NCI-H1092 treated with DMSO at 0.1 percent for 48 hours (cell line): ENCODE data around the gene GPR101.

Experiments
- DNase-seq: peaks from one replicate; lab custom pipeline; 2025; lab: John Stamatoyannopoulos, UW

GPR101 gene, protein sequence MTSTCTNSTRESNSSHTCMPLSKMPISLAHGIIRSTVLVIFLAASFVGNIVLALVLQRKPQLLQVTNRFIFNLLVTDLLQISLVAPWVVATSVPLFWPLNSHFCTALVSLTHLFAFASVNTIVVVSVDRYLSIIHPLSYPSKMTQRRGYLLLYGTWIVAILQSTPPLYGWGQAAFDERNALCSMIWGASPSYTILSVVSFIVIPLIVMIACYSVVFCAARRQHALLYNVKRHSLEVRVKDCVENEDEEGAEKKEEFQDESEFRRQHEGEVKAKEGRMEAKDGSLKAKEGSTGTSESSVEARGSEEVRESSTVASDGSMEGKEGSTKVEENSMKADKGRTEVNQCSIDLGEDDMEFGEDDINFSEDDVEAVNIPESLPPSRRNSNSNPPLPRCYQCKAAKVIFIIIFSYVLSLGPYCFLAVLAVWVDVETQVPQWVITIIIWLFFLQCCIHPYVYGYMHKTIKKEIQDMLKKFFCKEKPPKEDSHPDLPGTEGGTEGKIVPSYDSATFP

GRCh38 chrX:137033774-137034507 is at the start of gene GPR101:
Gene GPR101 (minus strand): TSS chrX:137033995. CDS start chrX:137031674, 2,321 bp downstream.
- no peak for DNase-seq

DNA sequence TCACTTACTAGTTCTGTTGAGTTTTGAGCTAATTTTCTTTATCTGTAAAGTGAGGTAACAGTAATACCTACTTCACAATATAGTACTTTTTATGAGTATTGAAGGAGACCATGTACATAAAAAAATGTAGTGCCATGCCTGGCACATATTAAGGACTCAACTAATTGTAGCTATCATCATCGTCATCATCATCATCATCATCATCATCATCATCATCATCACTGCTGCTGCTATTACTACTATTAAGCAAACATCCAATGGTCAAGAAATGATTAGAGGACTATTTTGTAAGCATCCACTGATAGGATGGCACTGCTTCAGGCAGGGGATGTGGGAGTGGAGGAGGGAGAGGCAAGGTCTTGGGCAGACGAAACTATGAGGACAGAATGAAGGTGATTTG is 47.4 kb upstream of the GPR101 start:
- no peak for DNase-seq

- DNase-seq: no peak
Measured at GRCh38 chrX:137072396-137072795, 38.6 kb upstream of the GPR101 start.

DNA sequence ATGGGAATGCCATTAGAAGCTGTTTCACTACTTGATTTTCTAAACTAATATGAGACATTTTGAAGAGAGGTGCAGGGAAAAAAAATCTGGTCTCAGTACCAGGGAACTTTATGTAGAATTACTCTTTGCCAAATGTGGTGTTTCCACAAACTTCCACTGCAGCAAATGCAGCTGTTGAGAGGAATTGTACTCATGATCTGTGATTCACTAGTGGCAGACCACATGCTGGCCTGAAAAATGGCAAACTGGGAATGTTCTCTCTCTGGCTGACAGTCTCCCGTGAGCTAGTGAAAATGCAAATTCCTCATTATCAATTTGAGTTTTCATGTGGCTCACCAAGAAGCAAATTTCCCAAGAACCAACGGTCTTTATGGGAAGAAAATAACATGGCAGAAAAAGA is 37.8 kb upstream of the GPR101 start:
- no peak for DNase-seq

- DNase-seq: no peak
Measured at GRCh38 chrX:137067147-137067546, 33.4 kb upstream of the GPR101 start.

- DNase-seq: peak; percentile 25
Measured at GRCh38 chrX:137062915-137063617, 29.3 kb upstream of the GPR101 start.

DNA sequence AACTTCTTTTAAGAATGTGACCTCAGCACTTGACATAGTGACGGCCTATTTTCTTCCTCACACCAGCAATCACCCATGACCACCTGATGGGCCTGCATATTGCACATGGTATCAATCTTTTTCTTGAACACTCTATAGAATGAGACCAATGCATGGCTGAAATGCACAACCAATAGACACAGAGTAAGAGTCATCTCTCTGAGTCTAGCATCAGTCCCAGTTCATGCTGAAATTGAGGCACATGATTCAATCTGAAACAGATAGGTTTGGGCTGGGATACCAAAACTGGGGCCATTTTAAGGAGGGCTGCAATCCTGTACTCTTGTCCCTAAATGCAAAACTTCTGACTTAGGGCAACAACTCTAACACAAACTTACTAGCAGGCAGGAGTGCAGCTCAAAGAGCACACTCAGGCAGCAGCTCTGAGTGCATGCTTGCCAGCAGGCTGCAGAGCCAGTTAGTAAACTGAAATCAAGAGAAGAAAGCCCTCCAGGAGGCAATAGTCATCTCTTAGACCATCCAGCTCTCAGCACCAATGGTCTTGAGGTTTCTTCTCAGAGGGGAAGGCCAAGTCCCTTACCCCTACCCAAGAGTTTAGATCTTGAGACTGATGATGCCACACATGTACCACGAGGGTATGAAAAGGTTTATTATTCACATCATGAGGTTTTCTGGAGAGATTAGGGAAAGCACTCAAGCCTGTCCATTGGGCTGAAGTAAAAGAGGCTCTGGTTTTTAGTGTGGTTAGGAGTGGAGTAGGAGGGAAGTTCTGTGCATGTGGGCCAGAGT is 24.7 kb upstream of the GPR101 start:
- no peak for DNase-seq

DNA sequence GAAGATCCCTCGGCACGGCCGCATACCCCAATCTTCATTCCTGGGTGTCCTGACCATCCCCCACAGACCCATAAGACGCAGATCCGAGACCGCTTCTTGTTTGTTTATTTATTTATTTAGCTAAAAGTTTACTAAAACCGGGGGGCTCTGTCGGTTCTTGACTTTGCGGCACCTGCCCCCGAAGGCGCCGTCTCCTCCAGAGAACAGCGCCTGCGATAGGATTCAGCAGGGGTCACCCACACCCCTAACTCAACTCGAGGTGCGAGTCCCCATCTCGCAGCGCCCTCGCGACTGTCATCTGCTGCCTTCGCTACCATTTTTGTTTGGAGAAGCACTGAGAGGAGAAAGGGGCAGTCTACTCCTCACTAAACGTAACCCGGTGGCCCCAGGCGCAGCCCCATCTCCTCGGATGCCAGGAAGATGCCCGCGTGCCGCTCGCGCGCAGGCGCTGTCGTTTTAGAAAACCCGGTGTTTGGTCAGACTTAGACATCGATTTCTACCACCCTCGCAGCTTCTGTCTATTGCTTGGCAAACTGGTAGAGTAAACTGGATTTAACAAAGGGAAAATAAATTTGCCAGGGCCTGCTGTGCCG is 18.9 kb upstream of the GPR101 start:
- DNase-seq: peak; percentile 22

DNA sequence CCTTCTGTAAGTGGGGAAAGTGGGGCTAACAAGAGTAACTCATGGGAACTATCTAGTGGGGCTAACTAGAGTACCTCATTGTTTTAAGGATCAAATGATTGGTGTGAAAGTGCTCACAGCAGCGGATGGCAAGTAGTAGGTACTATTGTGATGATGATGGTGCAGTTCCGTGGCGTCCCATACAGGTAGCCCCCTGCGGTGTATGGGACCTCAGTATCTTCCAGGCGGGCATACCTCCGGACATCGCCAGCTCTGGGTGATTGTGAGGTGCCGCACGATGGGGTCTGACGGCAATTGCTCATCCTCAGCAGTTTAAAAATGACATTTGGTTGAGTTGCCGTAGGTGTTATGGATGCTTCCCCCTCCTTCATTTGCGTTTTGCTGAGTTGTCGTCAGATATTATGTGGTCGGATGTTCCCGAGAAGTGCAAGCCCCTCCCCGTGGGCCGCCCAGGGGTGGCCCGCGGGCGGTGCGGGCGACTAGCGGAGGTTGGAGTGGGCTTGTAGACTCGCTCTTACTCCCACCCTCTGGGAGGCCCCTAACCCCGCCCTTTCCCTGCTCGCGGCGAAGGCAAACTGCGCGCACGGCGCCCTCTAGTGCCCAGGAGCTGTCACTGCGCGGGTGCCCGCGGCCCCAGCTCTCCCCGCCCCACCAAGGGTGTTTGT is 18.3 kb upstream of the GPR101 start:
- DNase-seq: peak; percentile 56

- DNase-seq: no peak
Measured at GRCh38 chrX:137044893-137045292, 11.1 kb upstream of the GPR101 start.

DNA sequence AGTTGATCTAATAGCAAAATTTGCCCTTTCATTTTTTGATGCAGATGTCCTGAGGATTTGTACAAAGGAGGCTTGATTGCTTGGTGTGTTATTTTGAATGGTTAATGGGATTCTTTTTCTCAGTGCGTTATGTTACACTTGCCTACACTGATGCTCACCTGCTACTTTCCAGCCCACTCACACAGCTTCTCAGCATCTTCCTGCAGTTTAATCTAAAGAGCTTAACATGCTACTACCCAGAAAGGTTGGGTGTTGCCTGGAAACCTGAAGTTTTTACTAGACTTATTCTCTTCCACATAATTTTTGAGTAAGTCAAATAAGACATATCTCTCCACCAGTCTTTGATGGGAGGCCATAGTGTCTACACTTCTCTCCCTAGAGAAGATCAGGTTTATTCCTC is 9.9 kb upstream of the GPR101 start:
- DNase-seq: no peak

GRCh38 chrX:137041329-137041728 is 7.5 kb upstream of the GPR101 start:
- no peak for DNase-seq

- no peak for DNase-seq
Measured at GRCh38 chrX:137040113-137040794, 6.5 kb upstream of the GPR101 start.

DNA sequence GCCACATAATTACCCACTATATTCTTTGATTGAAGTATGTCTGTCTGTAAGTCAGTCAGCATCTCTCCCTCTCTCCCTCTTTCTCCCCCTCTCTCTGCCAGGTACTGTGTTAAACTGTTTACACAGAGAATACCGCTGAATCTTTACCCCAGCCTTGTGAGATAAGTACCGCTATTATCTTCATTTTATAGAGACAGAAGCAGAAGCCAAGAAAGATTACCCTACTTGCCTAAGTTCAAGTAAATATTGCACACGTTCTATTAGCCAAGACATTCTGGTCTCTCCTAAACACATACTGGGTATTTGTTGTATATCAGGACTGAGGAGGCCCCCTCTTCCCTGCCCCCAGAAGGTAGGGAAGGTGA is 695 bp upstream of the GPR101 start:
- DNase-seq: no peak

GRCh38 chrX:137032841-137033773 is 688 bp downstream of the GPR101 start:
- no peak for DNase-seq

DNA sequence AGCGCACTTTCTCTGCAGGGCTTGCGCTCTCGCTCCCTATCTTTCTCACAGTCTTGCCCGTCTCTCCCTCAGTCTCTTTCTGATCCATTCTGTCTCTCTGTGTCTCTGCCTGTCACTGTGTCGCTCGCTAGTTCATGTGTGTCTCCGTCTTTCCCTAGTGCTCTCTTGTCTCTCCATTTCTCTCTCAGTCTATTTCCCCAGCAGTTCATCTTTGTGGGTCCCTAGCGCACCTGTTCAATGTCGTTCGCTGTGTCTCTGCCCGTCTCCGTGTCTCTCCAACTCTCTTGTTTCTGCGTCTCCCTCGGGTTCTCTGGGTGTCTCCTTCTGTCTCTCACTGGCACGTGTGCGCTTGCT is 1.5 kb downstream of the GPR101 start:
- DNase-seq: no peak

GRCh38 chrX:137031517-137032340 is 2.1 kb downstream of the GPR101 start:
- DNase-seq: peak; percentile 59

DNA sequence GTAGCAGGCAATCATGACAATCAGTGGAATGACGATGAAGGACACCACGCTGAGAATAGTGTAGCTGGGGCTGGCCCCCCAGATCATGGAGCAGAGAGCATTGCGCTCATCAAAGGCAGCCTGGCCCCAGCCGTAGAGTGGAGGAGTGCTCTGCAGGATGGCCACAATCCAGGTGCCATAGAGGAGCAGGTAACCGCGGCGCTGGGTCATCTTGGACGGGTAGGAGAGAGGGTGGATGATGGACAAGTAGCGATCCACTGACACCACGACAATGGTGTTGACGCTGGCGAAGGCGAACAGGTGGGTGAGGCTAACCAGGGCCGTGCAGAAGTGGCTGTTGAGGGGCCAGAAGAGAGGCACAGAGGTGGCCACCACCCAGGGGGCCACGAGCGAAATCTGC is 2.8 kb downstream of the GPR101 start:
- no peak for DNase-seq
